Fibroblast of skin of left biceps (primary cell): ENCODE measurements around the gene CCDC88A.
A peak's percentile ranks its signal among the peaks of the same experiment; 100 is the strongest.
"Not testable (repeated sequence)": the region's sequence is repeated elsewhere in the genome, so short reads cannot be mapped to it uniquely, and the experiment has no call there.

ENCODE experiments used
- DNase-seq, 2 experiments: peaks; one replicate each; pipeline ENCODE4 v3.0.0-alpha.2; 2013; ENCODE audit warnings: low read depth in 2 of 2

The CCDC88A gene

GRCh38 chr2:55371376-55371775, 48.3 kb downstream of the CCDC88A start:
- DNase-seq: no peak

- no peak for DNase-seq
These were observed 49.4 kb downstream of the CCDC88A start for GRCh38 chr2:55370208-55370607.

DNA sequence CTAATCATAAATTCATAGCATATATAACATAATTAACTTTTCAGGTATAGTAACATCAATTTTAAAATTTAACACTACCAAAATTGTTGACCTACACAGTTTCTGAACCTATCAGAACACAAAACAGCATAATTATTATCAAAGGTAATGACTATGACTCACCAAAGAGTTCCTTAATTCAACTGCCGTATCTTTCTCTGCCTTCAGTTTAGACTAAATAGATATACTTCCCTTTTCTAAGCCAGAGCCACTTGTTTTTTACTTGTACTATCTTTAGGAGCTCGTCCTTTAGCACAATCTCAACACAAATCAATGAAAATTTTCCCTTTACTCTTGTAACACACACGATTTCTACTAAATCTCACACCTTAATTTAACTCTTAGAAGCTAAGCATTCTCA, 54.4 kb downstream of the CCDC88A start:
- no peak for DNase-seq

GRCh38 chr2:55364189-55365055, 55.2 kb downstream of the CCDC88A start:
- DNase-seq: peak; percentile 87 to 89

GRCh38 chr2:55363636-55364035, 56.0 kb downstream of the CCDC88A start:
- no peak for DNase-seq

- DNase-seq: no peak
These were observed 58.0 kb downstream of the CCDC88A start for GRCh38 chr2:55361465-55362189.

DNA sequence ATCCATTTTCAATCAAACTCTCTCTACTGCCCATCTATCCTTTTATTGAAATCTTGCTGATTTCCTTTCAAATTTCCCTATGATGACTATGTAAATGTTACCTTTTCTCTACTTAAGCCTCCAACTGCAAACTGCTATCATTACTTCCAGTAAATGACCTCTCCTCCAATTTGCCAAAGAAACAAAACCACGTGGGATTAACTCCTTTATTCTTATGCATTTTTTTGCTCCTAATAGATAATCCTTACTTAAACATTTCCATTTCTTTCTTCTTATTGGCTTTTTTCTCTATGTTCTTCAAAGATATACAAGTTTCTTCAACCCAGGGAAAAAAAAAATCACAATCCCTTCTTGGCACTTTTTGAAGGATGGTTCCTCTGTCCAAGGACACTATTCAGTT, 61.2 kb downstream of the CCDC88A start:
- DNase-seq: no peak

DNA sequence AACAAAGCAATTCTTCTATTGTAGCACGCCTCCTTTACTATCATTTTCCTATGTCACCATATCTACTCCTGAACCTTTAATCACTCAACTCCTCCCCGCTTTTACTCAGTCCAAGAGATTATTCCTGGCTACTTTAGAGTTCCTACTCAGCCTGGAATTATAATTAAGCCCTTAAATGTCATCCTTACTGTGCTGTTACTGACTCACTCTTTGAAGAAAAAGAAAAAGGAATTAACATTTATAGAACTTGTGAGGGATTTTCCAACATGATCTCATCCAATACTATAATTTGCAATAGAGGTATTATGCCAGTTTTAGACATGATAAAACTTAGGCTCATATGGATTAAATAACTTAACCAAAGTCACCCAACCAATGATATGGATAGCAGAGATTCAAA, 61.7 kb downstream of the CCDC88A start:
- no peak for DNase-seq

DNA sequence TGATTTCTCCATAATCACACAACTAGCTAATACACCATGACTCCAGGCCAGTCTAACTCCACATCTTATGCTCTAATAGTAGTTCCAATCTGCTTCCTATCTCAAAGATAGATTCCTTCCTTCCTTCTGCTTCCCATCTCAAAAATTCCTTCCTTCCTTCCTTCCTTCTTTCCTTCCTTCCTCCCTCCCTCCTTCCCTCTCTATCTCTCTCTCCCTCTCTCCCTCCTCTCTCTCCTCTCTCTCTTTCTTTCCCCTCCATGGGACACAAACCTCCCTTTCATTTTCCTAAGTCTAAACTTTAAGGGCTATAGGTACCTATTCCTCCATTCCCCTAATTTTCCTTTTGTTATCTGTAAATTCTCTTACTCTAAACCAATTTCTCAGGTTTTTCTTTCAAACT, 62.5 kb downstream of the CCDC88A start:
- no peak for DNase-seq

DNA sequence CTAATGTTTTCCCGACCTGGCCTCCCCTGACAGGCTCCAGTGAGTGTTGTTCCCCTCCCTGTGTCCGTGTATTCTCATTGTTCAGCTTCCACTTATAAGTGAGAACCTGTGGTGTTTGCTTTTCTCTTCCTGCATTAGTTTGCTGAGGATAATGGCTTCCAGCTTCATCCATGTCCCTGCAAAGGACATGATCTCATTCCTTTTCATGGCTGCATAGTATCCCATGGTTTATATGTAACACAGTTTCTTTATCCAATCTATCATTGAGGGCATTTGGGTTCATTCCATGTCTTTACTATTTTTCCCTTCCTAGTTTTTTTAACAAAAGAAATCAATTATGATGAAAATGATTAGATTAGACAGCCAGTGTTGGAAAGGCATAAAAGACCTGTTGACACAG, 63.5 kb downstream of the CCDC88A start:
- DNase-seq: not testable (repeated sequence)

- DNase-seq: no peak
These were observed 64.2 kb downstream of the CCDC88A start for GRCh38 chr2:55355451-55355850.

DNA sequence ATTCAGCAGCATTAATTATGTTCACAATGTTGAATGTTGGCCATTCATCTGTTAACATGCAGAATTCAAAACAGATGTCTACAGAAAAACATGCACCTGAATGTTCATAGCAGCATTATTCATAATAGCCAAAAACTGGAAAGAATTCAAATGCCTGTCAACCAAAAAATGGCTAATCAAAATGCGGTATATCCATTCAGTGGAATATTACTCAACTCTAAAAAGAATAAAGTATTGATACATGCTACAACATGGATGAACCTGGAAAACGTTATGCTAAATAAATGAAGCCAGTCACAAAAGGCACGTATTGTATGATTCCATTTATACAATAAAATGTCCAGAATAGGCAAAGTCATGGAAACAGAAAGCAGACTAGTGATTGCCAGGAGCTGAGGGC, 68.0 kb downstream of the CCDC88A start:
- DNase-seq: no peak

DNA sequence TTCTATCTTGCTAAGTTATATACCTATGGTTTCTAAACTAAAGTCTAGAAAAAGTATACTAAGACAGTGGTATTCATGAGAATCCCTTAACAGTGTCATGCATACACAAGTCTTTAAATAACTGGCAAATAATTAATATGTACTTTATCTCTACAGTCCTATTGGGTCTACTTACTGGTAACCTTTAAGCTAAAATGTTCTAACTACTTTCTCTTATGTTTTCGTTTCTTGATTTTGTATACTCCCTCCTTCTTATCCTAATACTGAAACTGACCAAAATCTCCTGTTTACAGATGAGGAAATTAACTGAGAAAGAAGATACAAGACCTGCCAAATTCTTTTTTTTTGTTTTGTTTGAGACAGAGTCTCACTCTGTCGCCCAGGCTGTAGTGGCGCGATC, 74.6 kb downstream of the CCDC88A start:
- DNase-seq: no peak

- DNase-seq: peak in 1 of 2 experiments; percentile 5
These were observed 81.4 kb downstream of the CCDC88A start for GRCh38 chr2:55338268-55338667.

GRCh38 chr2:55334728-55335127, 84.9 kb downstream of the CCDC88A start:
- DNase-seq: no peak

DNA sequence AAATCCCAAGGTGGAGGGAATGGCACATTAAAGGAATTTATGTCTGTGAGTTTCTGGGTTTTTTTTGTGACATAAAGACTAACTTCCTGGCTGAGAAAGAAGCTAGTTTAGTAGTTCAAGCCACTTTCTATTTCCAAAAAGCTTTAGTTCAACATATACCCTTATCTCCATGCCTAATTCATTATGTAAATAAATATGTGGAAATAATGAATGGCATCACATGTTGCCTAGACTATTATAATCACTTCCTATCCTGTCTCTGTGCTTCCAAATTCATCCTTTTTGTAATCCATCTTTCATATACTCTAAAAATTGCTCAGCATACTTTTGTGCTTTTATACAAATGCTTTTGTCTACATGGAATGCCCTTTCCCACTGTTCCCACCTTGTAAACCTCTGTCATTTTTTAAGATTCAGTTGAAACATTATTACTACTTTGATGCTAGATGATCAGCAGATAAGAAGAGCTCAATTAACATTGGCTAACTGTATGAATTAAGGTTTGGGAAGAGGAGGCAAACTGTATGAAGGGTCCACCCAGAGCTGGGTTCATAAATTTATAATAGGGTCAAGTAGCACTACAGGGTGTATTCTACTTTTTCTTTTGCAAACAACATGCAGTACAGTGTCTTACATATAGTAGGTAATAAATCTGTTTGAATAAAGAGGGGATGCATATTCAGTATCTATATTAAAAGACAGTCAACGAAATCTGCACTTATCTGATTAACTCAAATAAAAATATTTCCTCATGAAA, 88.9 kb downstream of the CCDC88A start:
- no peak for DNase-seq

DNA sequence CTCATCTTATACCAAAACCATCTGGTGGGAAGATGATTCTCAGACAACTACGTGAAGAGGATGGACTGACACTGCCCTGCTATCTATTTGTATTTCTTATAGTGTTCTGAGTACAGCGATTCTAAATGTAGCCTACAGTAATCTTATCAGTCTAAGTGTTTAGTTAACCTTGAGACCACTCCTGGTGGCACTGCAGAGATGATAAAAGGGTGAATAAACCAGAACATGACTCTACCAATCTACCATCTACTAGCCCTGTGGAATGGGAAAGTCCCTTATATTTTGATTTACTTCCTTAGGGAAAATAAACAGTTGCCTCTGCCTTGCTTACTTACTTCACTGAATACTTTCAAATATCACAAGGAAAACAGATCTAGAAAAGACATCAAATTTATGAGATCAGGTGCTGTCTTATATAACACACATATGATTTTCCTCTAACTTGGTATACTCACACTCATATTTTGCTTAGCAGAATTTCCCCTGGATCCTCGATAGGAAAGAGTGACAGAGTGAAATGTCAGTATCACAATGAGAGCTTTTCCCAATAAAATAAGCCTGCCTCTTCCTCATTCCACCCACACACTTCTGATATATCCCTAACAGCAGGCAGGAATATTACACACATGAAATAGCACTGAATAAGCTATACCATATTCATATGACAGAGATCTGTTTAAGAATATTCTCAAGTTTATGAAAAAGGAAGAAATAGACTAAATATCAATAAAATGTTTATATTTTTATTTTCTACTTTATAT, 92.0 kb downstream of the CCDC88A start:
- DNase-seq: no peak

DNA sequence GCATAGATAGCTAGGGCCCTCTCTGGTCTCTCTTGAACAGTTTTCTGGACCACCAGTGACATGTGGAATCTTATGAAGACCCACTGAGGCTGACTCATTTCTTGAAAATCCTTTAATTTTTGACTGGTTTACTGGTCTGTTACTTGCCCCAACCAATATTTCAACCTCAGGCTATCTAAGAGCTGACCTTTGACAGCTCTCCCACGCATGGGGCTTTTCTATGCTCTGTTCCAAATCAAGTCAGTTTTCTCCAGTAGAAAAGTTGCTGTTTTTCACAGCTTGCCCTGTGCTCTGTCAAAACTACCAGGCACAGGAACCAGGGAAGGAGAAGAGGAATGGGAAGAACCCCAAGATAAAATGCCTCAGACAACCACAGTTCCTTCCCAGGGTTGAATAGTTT, 104.7 kb downstream of the CCDC88A start:
- no peak for DNase-seq

DNA sequence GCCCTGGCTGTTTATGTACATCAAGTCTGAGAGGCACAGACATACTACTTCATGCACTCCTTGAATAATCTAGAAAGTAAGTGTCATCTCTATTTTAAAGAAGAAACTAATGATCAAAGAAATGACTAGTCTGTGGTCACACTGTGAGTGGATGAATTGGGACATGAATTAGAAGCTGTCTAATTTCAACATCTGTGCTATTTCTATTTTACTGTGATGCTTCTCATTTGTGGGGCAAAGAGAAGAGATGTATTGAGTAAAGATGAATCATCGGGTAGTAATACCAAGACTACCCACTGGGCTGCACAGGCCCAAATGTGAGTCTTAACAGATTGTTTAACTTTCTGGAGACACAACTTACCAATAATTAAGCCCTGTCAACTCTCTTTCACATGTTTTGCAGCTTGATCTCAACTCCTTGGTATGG, 108.2 kb downstream of the CCDC88A start:
- DNase-seq: peak; percentile 3 to 14

DNA sequence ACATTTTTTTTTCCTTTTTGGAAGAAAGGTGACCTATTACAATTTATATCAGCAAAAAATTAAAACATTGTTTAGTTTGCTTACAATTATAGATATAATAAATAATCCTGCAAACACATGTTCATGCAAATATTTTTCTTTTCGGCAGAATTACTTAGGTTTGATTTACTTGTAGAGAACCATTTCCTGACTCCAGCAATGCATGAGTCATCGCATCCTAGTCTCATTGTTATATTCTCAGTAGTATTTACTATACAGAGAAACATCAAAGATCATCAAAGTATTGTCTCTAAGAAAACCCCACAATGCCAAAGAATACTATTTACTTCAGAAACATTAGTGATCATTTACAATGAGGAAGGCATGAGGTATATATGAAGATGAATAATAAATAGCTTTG, 110.2 kb downstream of the CCDC88A start:
- DNase-seq: peak; percentile 9 to 15

DNA sequence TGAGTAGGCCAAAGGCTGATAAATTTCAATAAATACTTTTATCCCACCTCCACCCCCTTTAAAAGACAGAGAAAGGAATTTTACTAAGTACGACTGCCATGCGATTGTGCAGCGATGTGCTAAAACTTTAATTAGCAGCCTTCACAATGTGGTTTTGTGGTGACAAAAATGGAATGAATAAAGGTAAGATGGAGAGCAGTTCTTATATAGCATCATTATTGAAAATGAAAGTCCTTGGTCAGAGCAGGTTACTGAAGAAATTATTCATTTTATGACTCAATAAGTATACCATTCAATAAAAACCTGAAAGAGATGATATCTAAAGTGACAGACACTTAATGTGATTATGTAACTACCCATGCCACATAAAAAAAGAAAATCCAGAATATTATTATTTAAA, 117.4 kb downstream of the CCDC88A start:
- DNase-seq: no peak

- DNase-seq: no peak
These were observed 118.4 kb downstream of the CCDC88A start for GRCh38 chr2:55301277-55301676.
